DMS153 treated with DMSO at 0.1 percent for 48 hours (cell line): ENCODE results near the gene DHRS4.
"Not testable (repeated sequence)": the region's sequence is repeated elsewhere in the genome, so short reads cannot be mapped to it uniquely, and the experiment has no call there.

ENCODE experiments used
- DNase-seq: peaks from one replicate; lab custom pipeline; 2025; ENCODE audit not compliant: unreplicated experiment; lab: John Stamatoyannopoulos, UW

DHRS4 gene

GRCh38 chr14:23981951-23982813 is 28.6 kb downstream of the DHRS4 start:
- DNase-seq: not testable (repeated sequence)

DNA sequence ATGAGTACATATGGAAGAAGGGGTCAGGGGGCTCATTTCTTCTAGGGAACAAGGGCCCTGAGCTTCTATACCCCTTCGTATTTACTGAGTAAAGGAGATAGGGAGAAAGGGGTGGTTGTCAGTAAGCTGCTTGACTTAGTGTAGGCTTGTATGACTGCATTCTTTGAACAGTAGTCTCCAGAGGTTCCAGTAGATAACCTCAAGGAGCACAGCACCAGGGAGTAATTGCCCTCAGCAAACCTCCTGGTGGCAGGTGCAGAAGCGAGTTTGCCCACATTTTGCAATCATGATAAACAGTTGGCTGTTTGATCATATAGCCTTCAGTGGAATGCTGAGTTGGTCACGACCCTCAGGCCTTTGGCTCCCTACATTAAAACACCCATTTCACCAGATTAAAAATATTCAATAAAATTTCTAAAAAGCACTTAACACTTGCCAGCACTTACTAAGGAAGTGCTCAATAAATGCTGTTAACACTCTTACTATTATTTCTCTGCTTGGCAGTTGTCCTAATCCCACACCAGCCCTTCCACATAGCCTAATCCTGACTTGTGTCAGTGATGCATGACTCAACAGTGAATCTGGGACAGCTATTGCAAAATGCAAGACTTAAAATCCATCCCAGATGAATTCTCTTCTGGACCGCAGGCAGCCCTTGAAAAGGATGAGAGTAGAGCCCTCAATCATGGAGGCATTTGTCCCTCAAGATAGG is 31.5 kb downstream of the DHRS4 start:
- no peak for DNase-seq

GRCh38 chr14:23988223-23988606 is 34.6 kb downstream of the DHRS4 start:
- DNase-seq: not testable (repeated sequence)

GRCh38 chr14:23988607-23989363 is 35.2 kb downstream of the DHRS4 start, which contains the start of gene DHRS4L2:
DHRS4L2 (plus strand) TSS chr14:23988929; CDS start chr14:23988948, 19 bp downstream.
- peak; percentile 85 for DNase-seq

GRCh38 chr14:23989734-23990445 is 36.3 kb downstream of the DHRS4 start:
- peak; percentile 31 for DNase-seq

DNA sequence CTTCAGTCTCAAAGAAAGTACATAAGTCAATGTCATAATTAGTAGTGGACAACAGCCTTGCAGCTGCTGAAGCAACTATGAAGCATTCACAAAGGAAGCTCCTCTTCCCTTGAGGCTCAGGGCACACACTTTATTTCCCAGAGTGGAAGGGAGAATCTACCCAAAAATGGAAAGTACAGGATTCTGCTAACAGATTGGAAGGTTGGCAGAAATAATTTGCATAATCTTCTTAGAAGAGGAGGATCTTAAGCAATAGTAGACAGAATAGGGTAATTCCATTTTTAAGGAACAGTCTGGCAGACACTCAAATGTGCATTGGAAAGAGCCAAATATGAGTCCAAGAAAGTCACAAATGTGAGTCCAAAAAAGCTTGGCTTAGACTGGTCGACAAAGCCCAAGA is 37.4 kb downstream of the DHRS4 start:
- DNase-seq: not testable (repeated sequence)

- not testable (repeated sequence) for DNase-seq
Measured at GRCh38 chr14:23993042-23993441, 39.5 kb downstream of the DHRS4 start.

GRCh38 chr14:23996009-23996408 is 42.4 kb downstream of the DHRS4 start:
- DNase-seq: not testable (repeated sequence)

- not testable (repeated sequence) for DNase-seq
Measured at GRCh38 chr14:23996825-23997224, 43.3 kb downstream of the DHRS4 start.

- not testable (repeated sequence) for DNase-seq
Measured at GRCh38 chr14:23999640-24000039, 46.1 kb downstream of the DHRS4 start.

DNA sequence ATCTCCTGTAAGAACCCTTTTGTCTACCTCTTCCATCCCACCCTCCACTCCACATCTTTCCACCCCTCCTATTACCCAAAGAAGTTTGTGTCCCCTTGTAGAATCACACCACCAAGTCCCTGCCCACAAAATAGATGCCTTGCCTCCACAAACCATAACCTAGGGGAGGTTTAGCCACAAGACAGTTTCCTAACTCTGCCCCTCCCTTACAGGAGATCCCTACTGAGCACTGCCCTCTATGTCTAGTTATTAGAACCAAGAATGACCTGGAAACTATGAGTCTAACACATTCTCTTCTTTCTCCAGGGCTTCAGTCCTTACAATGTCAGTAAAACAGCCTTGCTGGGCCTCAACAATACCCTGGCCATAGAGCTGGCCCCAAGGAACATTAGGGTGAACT is 47.5 kb downstream of the DHRS4 start:
- DNase-seq: not testable (repeated sequence)

DNA sequence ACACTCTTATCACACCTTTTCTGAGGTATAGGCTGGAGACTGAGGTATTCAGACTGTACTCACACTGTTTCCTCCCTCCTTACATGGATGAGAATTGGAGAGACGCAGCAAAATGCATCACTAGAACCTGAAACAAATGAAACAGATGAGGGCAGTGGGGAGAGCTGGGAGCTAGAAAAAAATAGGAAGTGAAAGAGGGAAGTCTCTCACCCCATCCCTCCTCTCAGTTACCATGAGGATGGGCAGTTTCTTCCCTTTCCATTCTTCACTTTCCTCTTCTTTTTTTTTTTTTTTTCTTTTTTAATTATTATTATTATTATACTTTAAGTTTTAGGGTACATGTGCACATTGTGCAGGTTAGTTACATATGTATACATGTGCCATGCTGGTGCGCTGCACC is 48.1 kb downstream of the DHRS4 start:
- DNase-seq: not testable (repeated sequence)

GRCh38 chr14:24006471-24006816 is 52.9 kb downstream of the DHRS4 start:
- DNase-seq: not testable (repeated sequence)

- not testable (repeated sequence) for DNase-seq
Measured at GRCh38 chr14:24006817-24007652, 53.5 kb downstream of the DHRS4 start.

DNA sequence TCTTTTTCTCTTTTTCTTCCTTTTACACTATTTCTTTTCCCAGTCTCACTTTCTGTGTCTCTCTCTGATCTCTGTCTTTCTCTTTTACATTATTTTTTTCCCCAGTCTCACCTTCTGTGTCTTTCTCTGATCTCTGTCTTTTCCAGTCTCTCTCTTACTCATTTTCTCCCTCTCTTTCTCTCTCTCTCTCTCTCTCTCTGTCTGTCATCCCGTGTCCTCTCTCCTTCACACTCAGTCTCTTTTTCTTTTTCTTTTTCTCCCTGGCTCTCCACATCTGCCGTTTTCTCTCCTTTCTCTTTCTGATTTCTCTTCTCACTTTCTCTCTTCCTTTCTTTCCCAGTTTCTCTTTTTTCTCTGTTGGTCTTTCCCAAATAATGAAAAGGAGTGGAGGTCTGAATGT is 57.5 kb downstream of the DHRS4 start:
- DNase-seq: no peak

DNA sequence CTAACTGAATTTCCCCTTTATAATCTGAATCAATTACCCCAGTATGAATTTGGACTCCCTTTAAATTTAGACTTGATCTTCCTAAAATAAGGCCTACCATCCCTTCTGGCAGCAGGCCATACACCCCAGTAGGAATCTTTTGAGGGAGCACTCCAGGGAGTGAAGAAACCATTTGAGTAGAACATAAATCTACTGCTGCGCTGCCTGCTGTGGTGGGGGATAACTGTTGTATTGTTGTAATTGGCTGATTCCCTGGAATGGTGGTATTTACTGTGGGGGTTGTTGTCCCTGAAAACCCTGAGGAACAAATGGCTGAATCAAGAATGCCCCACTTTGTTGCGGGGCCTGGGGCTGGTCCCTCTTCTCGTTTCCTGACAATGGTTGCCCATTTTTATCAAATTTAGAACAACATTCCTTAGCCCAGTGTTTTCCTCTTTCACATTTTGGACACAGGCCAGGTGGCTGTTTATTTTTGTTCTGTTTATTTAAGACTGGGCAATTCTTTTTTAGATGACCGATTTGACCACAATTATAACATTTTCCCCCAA is 59.2 kb downstream of the DHRS4 start:
- DNase-seq: not testable (repeated sequence)

DNA sequence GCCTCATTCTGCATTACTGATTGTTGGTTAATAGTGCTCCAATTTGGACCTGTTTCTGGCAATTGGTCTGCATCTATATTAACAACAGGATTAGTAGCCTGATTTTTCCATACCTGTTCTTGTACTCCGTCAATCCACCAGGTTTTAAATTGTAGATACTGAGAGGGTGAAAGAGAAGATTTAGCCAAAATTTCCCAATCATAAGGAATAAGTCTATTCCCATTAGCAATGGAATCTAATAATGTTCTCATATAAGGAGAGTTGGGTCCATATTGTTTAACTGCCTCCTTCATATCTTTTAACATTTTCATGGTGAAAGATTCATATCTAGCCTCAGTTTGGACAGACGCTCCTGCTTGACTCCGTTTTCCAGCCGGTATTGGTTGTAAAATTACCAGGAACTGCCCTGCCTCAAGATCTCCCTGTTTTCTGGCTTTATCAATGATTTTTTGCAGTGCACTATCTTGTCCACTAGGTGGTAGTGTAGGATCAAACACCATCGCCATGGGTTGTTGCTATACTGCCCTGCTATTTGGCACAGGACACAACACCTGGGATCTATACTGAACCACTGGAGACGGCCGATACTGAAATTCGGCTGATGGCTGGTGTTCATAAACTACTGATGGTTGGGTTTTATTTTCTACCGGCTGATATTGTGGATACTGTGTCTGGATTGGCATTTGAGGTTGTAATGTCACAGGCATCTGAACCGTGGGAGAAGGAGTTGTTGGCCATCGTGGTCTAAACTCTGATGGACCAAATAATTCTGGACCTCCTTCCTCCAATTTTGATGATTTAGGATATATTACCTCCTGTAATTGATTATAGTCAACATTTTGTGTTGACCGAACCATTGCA is 60.3 kb downstream of the DHRS4 start:
- DNase-seq: peak; percentile 46

DNA sequence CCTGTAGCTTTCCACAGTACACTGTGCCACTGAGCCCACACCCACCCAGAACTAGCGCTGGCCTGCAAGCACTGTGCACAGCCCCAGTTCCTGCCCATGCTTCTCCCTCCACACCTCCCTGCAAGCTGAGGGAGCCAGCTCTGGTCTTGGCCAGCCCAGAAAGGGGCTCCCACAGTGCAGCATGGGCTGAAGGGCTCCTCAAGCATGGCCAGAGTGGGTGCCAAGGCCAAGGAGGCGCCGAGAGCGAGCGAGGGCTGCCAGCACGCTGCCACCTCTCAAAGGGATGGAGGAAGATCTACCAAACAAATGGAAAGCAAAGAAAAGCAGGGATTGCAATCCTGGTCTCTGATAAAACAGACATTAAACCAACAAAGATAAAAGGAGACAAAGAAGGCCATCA is 62.2 kb downstream of the DHRS4 start:
- not testable (repeated sequence) for DNase-seq
